Mesenchymal stem cell (in vitro differentiated cells and primary cell): ENCODE data around the gene DUSP5.
A peak's percentile ranks its signal among the peaks of the same experiment; 100 is the strongest.

Experiments used
- DNase-seq: peaks from one replicate; pipeline ENCODE4 v3.0.0-alpha.2; 2013
- H2AFZ ChIP-seq: one replicate; pipeline ENCODE4 v1.6.1; 2013; ENCODE audit warnings: low read depth, mild to moderate bottlenecking, control low read depth, inconsistent platforms, low read length, moderate library complexity
- H2AK5ac ChIP-seq: 2 replicates; pipeline ENCODE4 v1.6.1; 2013; ENCODE audit warnings: low read length, moderate library complexity, mild to moderate bottlenecking, inconsistent platforms; ENCODE audit not compliant: severe bottlenecking
- H2BK120ac ChIP-seq: one replicate; pipeline ENCODE4 v1.6.1; 2013; ENCODE audit warnings: low read depth, mild to moderate bottlenecking, inconsistent platforms, low read length, moderate library complexity
- H2BK12ac ChIP-seq, 2 experiments: one replicate each; pipeline ENCODE4 v1.6.1; 2013; ENCODE audit warnings: inconsistent platforms in 2 of 2, low read length in 2 of 2, mild to moderate bottlenecking in 2 of 2, moderate library complexity in 2 of 2, control low read depth in 1 of 2
- H2BK15ac ChIP-seq: one replicate; pipeline ENCODE4 v1.6.1; 2013; ENCODE audit warnings: mild to moderate bottlenecking, low read depth, inconsistent platforms; ENCODE audit not compliant: poor library complexity, severe bottlenecking
- H2BK5ac ChIP-seq: 2 replicates; pipeline ENCODE4 v1.6.1; 2013; ENCODE audit warnings: low read depth, mild to moderate bottlenecking, low read length, control low read depth, inconsistent platforms; ENCODE audit not compliant: poor library complexity, severe bottlenecking
- H3K14ac ChIP-seq, 2 experiments: one replicate each; pipeline ENCODE4 v1.6.1; 2013; ENCODE audit warnings: inconsistent platforms in 2 of 2, low read length in 2 of 2, control low read depth in 1 of 2, mild to moderate bottlenecking in 1 of 2, moderate library complexity in 1 of 2
- H3K18ac ChIP-seq, 2 experiments: one replicate each; pipeline ENCODE4 v1.6.1; 2013; ENCODE audit warnings: inconsistent platforms in 2 of 2, low read length in 2 of 2, control low read depth in 1 of 2, low read depth in 1 of 2, mild to moderate bottlenecking in 1 of 2
- H3K23ac ChIP-seq, 2 experiments: one replicate each; pipeline ENCODE4 v1.6.1; 2013; ENCODE audit warnings: inconsistent platforms in 2 of 2, low read length in 2 of 2, mild to moderate bottlenecking in 2 of 2, moderate library complexity in 2 of 2, control low read depth in 1 of 2
- H3K27ac ChIP-seq: 2 replicates; pipeline ENCODE4 v1.5.1; 2013; ENCODE audit warnings: mild to moderate bottlenecking, moderate library complexity, low read length, control low read depth, inconsistent platforms; ENCODE audit not compliant: poor library complexity, severe bottlenecking
- H3K27me3 ChIP-seq, 2 experiments: 2 replicates each; pipeline versions ENCODE4 v1.6.1 to v1.7.0; 2013; ENCODE audit warnings: low read length in 2 of 2, mild to moderate bottlenecking in 2 of 2, moderate library complexity in 2 of 2, control low read depth in 1 of 2, inconsistent platforms in 1 of 2; ENCODE audit not compliant: control insufficient read depth in 1 of 2, insufficient read depth in 1 of 2
- H3K36me3 ChIP-seq, 2 experiments: 2 replicates each; pipeline versions ENCODE4 v1.6.1 to v1.7.0; 2013; ENCODE audit warnings: low read length in 2 of 2, control low read depth in 1 of 2, inconsistent platforms in 1 of 2, low read depth in 1 of 2, mild to moderate bottlenecking in 1 of 2; ENCODE audit not compliant: insufficient read depth in 2 of 2, control insufficient read depth in 1 of 2
- H3K4ac ChIP-seq, 2 experiments: one replicate each; pipeline ENCODE4 v1.6.1; 2013; ENCODE audit warnings: inconsistent platforms in 2 of 2, low read length in 2 of 2, mild to moderate bottlenecking in 2 of 2, moderate library complexity in 2 of 2, control low read depth in 1 of 2, low read depth in 1 of 2
- H3K4me1 ChIP-seq: 2 replicates; pipeline ENCODE4 v1.6.1; 2013; ENCODE audit warnings: low read depth, low read length, control low read depth; ENCODE audit not compliant: control insufficient read depth, insufficient read depth
- H3K4me2 ChIP-seq: 2 replicates; pipeline ENCODE4 v1.6.1; 2013; ENCODE audit warnings: low read length, mild to moderate bottlenecking, inconsistent platforms; ENCODE audit not compliant: poor library complexity, severe bottlenecking
- H3K4me3 ChIP-seq, 2 experiments: 2 replicates each; pipeline versions ENCODE4 v1.5.1 to v1.7.0; 2013; ENCODE audit warnings: low read length in 2 of 2, mild to moderate bottlenecking in 2 of 2, control low read depth in 1 of 2, low read depth in 1 of 2; ENCODE audit not compliant: insufficient read depth in 1 of 2
- H3K79me1 ChIP-seq: replicated peaks from 2 replicates; pipeline ENCODE4 v1.6.1; 2013; ENCODE audit warnings: mild to moderate bottlenecking, control low read depth, low read length, inconsistent platforms; ENCODE audit not compliant: poor library complexity, severe bottlenecking
- H3K9ac ChIP-seq: 2 replicates; pipeline ENCODE4 v1.7.0; 2013; ENCODE audit warnings: mild to moderate bottlenecking, low read length, moderate library complexity
- H3K9me3 ChIP-seq: 2 replicates; pipeline ENCODE4 v1.7.0; 2013; ENCODE audit warnings: mild to moderate bottlenecking, low read length; ENCODE audit not compliant: control insufficient read depth
- H4K8ac ChIP-seq: one replicate; pipeline ENCODE4 v1.6.1; 2013; ENCODE audit warnings: inconsistent platforms, mild to moderate bottlenecking, low read length, moderate library complexity
- H4K91ac ChIP-seq: one replicate; pipeline ENCODE4 v1.6.1; 2013; ENCODE audit warnings: mild to moderate bottlenecking, low read length, inconsistent platforms
- WGBS: methylation state at CpG from one replicate; pipeline ENCODE4 v1.1.7; 2013; ENCODE audit warnings: mixed read lengths; 5-methylcytosine and 5-hydroxymethylcytosine counted together

Gene DUSP5

GRCh38 chr10:110498087-110498981 is 627 bp downstream of the DUSP5 start:
- peak; percentile 68 for DNase-seq
- peak overlapping the region; percentile 85 to 97 for H3K23ac ChIP-seq
- peak overlapping the region; percentile 75 for H4K8ac ChIP-seq
- H2BK15ac ChIP-seq = peak overlapping the region; percentile 89
- peak overlapping the region; percentile 11 to 76 for H2BK12ac ChIP-seq
- H2AFZ ChIP-seq = peak overlapping the region; percentile 86
- H3K27me3 ChIP-seq = no peaks in the 10 kb centered on the region
- H3K9ac ChIP-seq = peak overlapping the region; percentile 98
- peak overlapping the region; percentile 30 to 78 for H3K4ac ChIP-seq
- peak overlapping the region; percentile 26 for H2BK5ac ChIP-seq
- H3K79me1 ChIP-seq = peaks cover 7% of the 10 kb centered on the region
- peak overlapping the region; percentile 90 to 97 for H3K4me3 ChIP-seq
- no peaks in the 10 kb centered on the region for H3K9me3 ChIP-seq
- H3K4me2 ChIP-seq = peak overlapping the region; percentile 86
- peak overlapping the region; percentile 71 for H4K91ac ChIP-seq
- WGBS = under 1% methylated on average over 63 of the region's 107 CpGs
- H3K4me1 ChIP-seq = peaks cover 30% of the 10 kb centered on the region
- H3K36me3 ChIP-seq = peaks cover 2 to 15% of the 10 kb centered on the region in 2 experiments
- H3K14ac ChIP-seq = peak overlapping the region in 1 of 2 experiments; percentile 68
- H3K27ac ChIP-seq = peak overlapping the region; percentile 81
- H2AK5ac ChIP-seq = no peak overlapping the region
- peak overlapping the region; percentile 76 for H2BK120ac ChIP-seq
- peak overlapping the region; percentile 87 to 95 for H3K18ac ChIP-seq

- H4K8ac ChIP-seq = peak overlapping the region; percentile 12
- peak overlapping the region; percentile 81 for H3K27ac ChIP-seq
- no peak overlapping the region for H2AFZ ChIP-seq
- H3K4ac ChIP-seq = no peak overlapping the region
- peaks cover 4% of the 10 kb centered on the region for H3K79me1 ChIP-seq
- peaks cover 2 to 21% of the 10 kb centered on the region in 2 experiments for H3K36me3 ChIP-seq
- WGBS = 4% methylated on average over 18 of the region's 21 CpGs
- H3K14ac ChIP-seq = no peak overlapping the region
- H2BK120ac ChIP-seq = no peak overlapping the region
- peaks cover 25% of the 10 kb centered on the region for H3K4me1 ChIP-seq
- H2AK5ac ChIP-seq = peak overlapping the region; percentile 35
- H3K23ac ChIP-seq = peak overlapping the region in 1 of 2 experiments; percentile 19
- peak overlapping the region; percentile 33 for H2BK5ac ChIP-seq
- H3K4me2 ChIP-seq = peak overlapping the region; percentile 86
- no peaks in the 10 kb centered on the region for H3K27me3 ChIP-seq
- H3K9ac ChIP-seq = peak overlapping the region; percentile 98
- H3K9me3 ChIP-seq = no peaks in the 10 kb centered on the region
- peak; percentile 68 for DNase-seq
- peak overlapping the region in 1 of 2 experiments; percentile 11 for H2BK12ac ChIP-seq
- peak overlapping the region; percentile 90 to 97 for H3K4me3 ChIP-seq
- peak overlapping the region; percentile 34 to 95 for H3K18ac ChIP-seq
- no peak overlapping the region for H4K91ac ChIP-seq
- H2BK15ac ChIP-seq = peak overlapping the region; percentile 89
These were observed 1.5 kb downstream of the DUSP5 start for GRCh38 chr10:110498982-110499795.

GRCh38 chr10:110499796-110500514 is 2.2 kb downstream of the DUSP5 start:
- H2AFZ ChIP-seq = no peak overlapping the region
- H2AK5ac ChIP-seq = peak overlapping the region; percentile 62
- H2BK5ac ChIP-seq = peak overlapping the region; percentile 33
- H3K4me1 ChIP-seq = peaks cover 25% of the 10 kb centered on the region
- no peak overlapping the region for H3K14ac ChIP-seq
- peak overlapping the region in 1 of 2 experiments; percentile 98 for H2BK12ac ChIP-seq
- H3K4ac ChIP-seq = no peak overlapping the region
- DNase-seq = no peak
- no peaks in the 10 kb centered on the region for H3K9me3 ChIP-seq
- H3K27ac ChIP-seq = peak overlapping the region; percentile 81
- H3K4me3 ChIP-seq = peak overlapping the region; percentile 31 to 97
- WGBS = 26% methylated on average over 6 of the region's 9 CpGs
- no peak overlapping the region for H4K8ac ChIP-seq
- peak overlapping the region in 1 of 2 experiments; percentile 74 for H3K18ac ChIP-seq
- H2BK15ac ChIP-seq = no peak overlapping the region
- H3K27me3 ChIP-seq = no peaks in the 10 kb centered on the region
- H3K36me3 ChIP-seq = peaks cover 6 to 25% of the 10 kb centered on the region in 2 experiments
- H3K9ac ChIP-seq = peak overlapping the region; percentile 98
- no peak overlapping the region for H2BK120ac ChIP-seq
- H3K4me2 ChIP-seq = peak overlapping the region; percentile 86
- no peak overlapping the region for H4K91ac ChIP-seq
- no peaks in the 10 kb centered on the region for H3K79me1 ChIP-seq
- H3K23ac ChIP-seq = no peak overlapping the region
